Neural cell (in vitro differentiated cells): ENCODE results near the gene DOK7.

ENCODE experiments used
- CTCF ChIP-seq: fragments of 450-650 bp; IDR thresholded peaks from 2 replicates; pipeline ENCODE4 v1.5.1; 2014; ENCODE audit warnings: antibody characterized with exemption, mild to moderate bottlenecking, moderate library complexity; ENCODE audit not compliant: poor library complexity, severe bottlenecking
- EP300 ChIP-seq: fragments of 450-650 bp; conservative IDR thresholded peaks from 2 replicates; pipeline ENCODE4 v1.6.1; 2014; ENCODE audit warnings: antibody characterized with exemption, mild to moderate bottlenecking, moderate library complexity; ENCODE audit not compliant: poor library complexity, severe bottlenecking
- EZH2 ChIP-seq: fragments of 200-600, 300-800 bp; shearing (Covaris generic), sonication (generic); IDR thresholded peaks from 2 replicates; pipeline ENCODE4 v1.6.1; 2014; ENCODE audit warnings: antibody characterized with exemption, low read length, borderline replicate concordance, mild to moderate bottlenecking; ENCODE audit not compliant: insufficient read depth, poor library complexity, severe bottlenecking
- MXI1 ChIP-seq: fragments of 450-650 bp; conservative IDR thresholded peaks from 2 replicates; pipeline ENCODE4 v1.6.1; 2014; ENCODE audit warnings: antibody characterized with exemption, mild to moderate bottlenecking; ENCODE audit not compliant: poor library complexity, severe bottlenecking
- POLR2AphosphoS5 ChIP-seq: IDR thresholded peaks from 2 replicates; pipeline ENCODE4 v1.6.1; 2012
- RAD21 ChIP-seq: fragments of 450-650 bp; conservative IDR thresholded peaks from 2 replicates; pipeline ENCODE4 v1.6.1; 2014; ENCODE audit warnings: antibody characterized with exemption, mild to moderate bottlenecking, moderate library complexity
- SMC3 ChIP-seq: fragments of 450-650 bp; conservative IDR thresholded peaks from 2 replicates; pipeline ENCODE4 v1.6.1; 2014; ENCODE audit warnings: antibody characterized with exemption, mild to moderate bottlenecking, moderate library complexity; ENCODE audit not compliant: poor library complexity
- TAF1 ChIP-seq: IDR thresholded peaks from 2 replicates; pipeline ENCODE4 v1.6.1; 2012; ENCODE audit warnings: low read depth
- TF ChIP-seq, protein P1 (sequence below): IDR thresholded peaks from 2 replicates; pipeline ENCODE4 v1.6.1; 2012; ENCODE audit warnings: borderline replicate concordance

DNA sequence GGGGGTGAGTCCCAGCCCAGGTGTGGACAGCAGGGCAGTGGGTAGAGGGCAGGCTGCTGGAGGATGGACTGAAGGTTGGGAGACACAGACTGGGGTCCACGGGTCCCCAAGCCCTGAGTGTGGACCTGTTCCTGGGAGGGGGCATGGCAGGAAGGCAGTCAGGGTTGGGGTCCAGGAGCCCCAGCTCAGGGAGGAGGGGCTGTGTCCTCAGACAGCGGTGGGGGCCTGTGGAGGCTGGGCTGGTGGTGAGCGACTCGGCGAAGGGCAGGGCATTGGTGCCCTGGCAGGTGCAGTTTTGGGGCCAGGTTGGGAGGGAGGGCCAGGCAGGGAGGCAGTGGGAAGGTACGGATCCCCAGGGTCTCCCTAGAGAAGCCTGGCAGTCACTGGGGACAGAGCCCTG lies 34.0 kb downstream of the DOK7 start:
- TF ChIP-seq RAD21 (no peak), CTCF (no peak), SMC3 (no peak), EZH2 (no peak), MXI1 (no peak), POLR2AphosphoS5 (no peak), EP300 (no peak), TAF1 (no peak)
- TF ChIP-seq, protein P1, sequence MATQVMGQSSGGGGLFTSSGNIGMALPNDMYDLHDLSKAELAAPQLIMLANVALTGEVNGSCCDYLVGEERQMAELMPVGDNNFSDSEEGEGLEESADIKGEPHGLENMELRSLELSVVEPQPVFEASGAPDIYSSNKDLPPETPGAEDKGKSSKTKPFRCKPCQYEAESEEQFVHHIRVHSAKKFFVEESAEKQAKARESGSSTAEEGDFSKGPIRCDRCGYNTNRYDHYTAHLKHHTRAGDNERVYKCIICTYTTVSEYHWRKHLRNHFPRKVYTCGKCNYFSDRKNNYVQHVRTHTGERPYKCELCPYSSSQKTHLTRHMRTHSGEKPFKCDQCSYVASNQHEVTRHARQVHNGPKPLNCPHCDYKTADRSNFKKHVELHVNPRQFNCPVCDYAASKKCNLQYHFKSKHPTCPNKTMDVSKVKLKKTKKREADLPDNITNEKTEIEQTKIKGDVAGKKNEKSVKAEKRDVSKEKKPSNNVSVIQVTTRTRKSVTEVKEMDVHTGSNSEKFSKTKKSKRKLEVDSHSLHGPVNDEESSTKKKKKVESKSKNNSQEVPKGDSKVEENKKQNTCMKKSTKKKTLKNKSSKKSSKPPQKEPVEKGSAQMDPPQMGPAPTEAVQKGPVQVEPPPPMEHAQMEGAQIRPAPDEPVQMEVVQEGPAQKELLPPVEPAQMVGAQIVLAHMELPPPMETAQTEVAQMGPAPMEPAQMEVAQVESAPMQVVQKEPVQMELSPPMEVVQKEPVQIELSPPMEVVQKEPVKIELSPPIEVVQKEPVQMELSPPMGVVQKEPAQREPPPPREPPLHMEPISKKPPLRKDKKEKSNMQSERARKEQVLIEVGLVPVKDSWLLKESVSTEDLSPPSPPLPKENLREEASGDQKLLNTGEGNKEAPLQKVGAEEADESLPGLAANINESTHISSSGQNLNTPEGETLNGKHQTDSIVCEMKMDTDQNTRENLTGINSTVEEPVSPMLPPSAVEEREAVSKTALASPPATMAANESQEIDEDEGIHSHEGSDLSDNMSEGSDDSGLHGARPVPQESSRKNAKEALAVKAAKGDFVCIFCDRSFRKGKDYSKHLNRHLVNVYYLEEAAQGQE, result no peak
